Transverse colon (tissue), 3 donors: ENCODE data around the gene ST3GAL3.

Experiments used
- CTCF ChIP-seq, 5 experiments: fragments of 200-600 bp in 3 of 5; fragments of 450-650 bp in 2 of 5; sonication (generic) in 3 of 5; IDR thresholded peaks; 1 replicate in 2 of 5; 2 replicates in 3 of 5; pipeline ENCODE4 v1.5.1; 2016 to 2017; ENCODE audit warnings: antibody characterized with exemption in 5 of 5, inconsistent platforms in 3 of 5, mild to moderate bottlenecking in 2 of 5, moderate library complexity in 1 of 5
- EP300 ChIP-seq: sonication (generic); formaldehyde crosslinking; IDR thresholded peaks from one replicate; pipeline ENCODE4 v1.6.1; 2017; ENCODE audit warnings: antibody characterized with exemption, low read depth
- POLR2A ChIP-seq: fragments of 450-650 bp; IDR thresholded peaks from one replicate; pipeline ENCODE4 v1.6.1; 2016; ENCODE audit warnings: antibody characterized with exemption, mild to moderate bottlenecking, moderate library complexity

- TF ChIP-seq CTCF (IDR thresholded peaks at IDR 0.05), result no peak
- no peak for TF ChIP-seq EP300
- no peak for TF ChIP-seq POLR2A
Observed at GRCh38 chr1:43938383-43938782, 231.0 kb downstream of the ST3GAL3 start.
